IMR-90 (cell line): ENCODE data around the gene PPOX.

Experiments used
- CHD1 ChIP-seq: IDR thresholded peaks from 2 replicates; pipeline ENCODE4 v1.6.1; 2012; ENCODE audit warnings: low read depth, low read length, improper control_type of control experiment
- FOS ChIP-seq: fragments of 150-350 bp; IDR thresholded peaks from 2 replicates; pipeline ENCODE4 v1.6.1; 2016; ENCODE audit warnings: low read depth, low read length
- MAFK ChIP-seq: IDR thresholded peaks from 2 replicates; pipeline ENCODE4 v1.6.1; 2012; ENCODE audit warnings: low read depth, low read length, improper control_type of control experiment
- MAZ ChIP-seq: IDR thresholded peaks from 2 replicates; pipeline ENCODE4 v1.6.1; 2012; ENCODE audit warnings: low read depth, mild to moderate bottlenecking, low read length, improper control_type of control experiment, moderate library complexity, borderline replicate concordance
- MXI1 ChIP-seq: IDR thresholded peaks from 2 replicates; pipeline ENCODE4 v1.6.1; 2012; ENCODE audit warnings: low read depth, mild to moderate bottlenecking, low read length, moderate library complexity, borderline replicate concordance
- NFE2L2 ChIP-seq: fragments of 150-350 bp; IDR thresholded peaks from 2 replicates; pipeline ENCODE4 v1.6.1; 2016; ENCODE audit warnings: low read depth, mild to moderate bottlenecking, low read length
- POLR2A ChIP-seq: IDR thresholded peaks from 2 replicates; pipeline ENCODE4 v1.6.1; 2012; ENCODE audit warnings: mild to moderate bottlenecking, low read depth, low read length
- RAD21 ChIP-seq: IDR thresholded peaks from 2 replicates; pipeline ENCODE4 v1.6.1; 2012; ENCODE audit warnings: low read length, improper control_type of control experiment
- RCOR1 ChIP-seq: IDR thresholded peaks from 2 replicates; pipeline ENCODE4 v1.6.1; 2012; ENCODE audit warnings: mild to moderate bottlenecking, low read length, improper control_type of control experiment; ENCODE audit not compliant: insufficient replicate concordance
- SMC3 ChIP-seq: fragments of 150-350 bp; IDR thresholded peaks from 2 replicates; pipeline ENCODE4 v1.6.1; 2016; ENCODE audit warnings: low read depth, mild to moderate bottlenecking, antibody characterized with exemption, low read length, moderate library complexity
- TF ChIP-seq, protein P1 (sequence below): fragments of 150-350 bp; IDR thresholded peaks from 2 replicates; pipeline ENCODE4 v1.6.1; 2017; ENCODE audit warnings: mild to moderate bottlenecking, antibody characterized with exemption, low read length, low read depth
- TF ChIP-seq, protein P2 (sequence below): conservative IDR thresholded peaks from 2 replicates; pipeline ENCODE4 v1.5.1; 2012; ENCODE audit warnings: mild to moderate bottlenecking, low read depth, low read length, improper control_type of control experiment

DNA sequence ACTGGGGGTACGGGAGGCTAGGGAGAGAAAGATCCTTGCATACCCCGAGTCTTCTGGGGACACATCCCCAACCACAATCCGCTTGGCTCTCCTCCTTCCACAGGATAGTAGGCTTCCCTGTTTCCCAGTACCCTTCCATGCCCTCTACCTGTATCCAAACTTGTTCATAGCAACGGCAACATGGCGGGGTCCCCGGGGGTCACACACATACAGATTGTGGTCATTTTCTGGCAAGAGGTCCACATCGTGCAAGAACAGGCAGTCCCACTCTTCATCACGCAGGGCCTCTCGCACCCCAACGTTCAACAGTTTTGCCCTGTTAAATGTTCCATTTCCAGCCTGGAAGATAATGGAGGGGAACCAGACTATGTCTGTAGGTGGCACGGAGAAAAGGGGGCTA, 7.5 kb downstream of the PPOX start:
- TF ChIP-seq, protein P1, sequence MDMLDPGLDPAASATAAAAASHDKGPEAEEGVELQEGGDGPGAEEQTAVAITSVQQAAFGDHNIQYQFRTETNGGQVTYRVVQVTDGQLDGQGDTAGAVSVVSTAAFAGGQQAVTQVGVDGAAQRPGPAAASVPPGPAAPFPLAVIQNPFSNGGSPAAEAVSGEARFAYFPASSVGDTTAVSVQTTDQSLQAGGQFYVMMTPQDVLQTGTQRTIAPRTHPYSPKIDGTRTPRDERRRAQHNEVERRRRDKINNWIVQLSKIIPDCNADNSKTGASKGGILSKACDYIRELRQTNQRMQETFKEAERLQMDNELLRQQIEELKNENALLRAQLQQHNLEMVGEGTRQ = no peak
- TF ChIP-seq RAD21 = no peak
- TF ChIP-seq, protein P2, sequence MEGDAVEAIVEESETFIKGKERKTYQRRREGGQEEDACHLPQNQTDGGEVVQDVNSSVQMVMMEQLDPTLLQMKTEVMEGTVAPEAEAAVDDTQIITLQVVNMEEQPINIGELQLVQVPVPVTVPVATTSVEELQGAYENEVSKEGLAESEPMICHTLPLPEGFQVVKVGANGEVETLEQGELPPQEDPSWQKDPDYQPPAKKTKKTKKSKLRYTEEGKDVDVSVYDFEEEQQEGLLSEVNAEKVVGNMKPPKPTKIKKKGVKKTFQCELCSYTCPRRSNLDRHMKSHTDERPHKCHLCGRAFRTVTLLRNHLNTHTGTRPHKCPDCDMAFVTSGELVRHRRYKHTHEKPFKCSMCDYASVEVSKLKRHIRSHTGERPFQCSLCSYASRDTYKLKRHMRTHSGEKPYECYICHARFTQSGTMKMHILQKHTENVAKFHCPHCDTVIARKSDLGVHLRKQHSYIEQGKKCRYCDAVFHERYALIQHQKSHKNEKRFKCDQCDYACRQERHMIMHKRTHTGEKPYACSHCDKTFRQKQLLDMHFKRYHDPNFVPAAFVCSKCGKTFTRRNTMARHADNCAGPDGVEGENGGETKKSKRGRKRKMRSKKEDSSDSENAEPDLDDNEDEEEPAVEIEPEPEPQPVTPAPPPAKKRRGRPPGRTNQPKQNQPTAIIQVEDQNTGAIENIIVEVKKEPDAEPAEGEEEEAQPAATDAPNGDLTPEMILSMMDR = no peak
- TF ChIP-seq POLR2A = no peak
- no peak for TF ChIP-seq RCOR1
- TF ChIP-seq MXI1 = no peak
- TF ChIP-seq FOS = no peak
- no peak for TF ChIP-seq SMC3
- TF ChIP-seq CHD1 = no peak
- no peak for TF ChIP-seq MAFK
- no peak for TF ChIP-seq NFE2L2
- no peak for TF ChIP-seq MAZ
